VCaP (cell line): ENCODE measurements around the gene CCDC87.
A peak's percentile ranks its signal among the peaks of the same experiment; 100 is the strongest.

Experiments used
- H3K27ac ChIP-seq: fragments of 450-650 bp; 2 replicates; pipeline ENCODE4 v1.5.1; 2017
- CTCF ChIP-seq: fragments of 450-650 bp; conservative IDR thresholded peaks from 2 replicates; pipeline ENCODE4 v1.5.1; 2017; ENCODE audit warnings: mild to moderate bottlenecking, moderate library complexity

The CCDC87 gene

GRCh38 chr11:66632952-66633351 is 40.1 kb upstream of the CCDC87 start:
- TF ChIP-seq CTCF: no peak
- peak overlapping the region; percentile 51 for H3K27ac ChIP-seq

GRCh38 chr11:66631883-66632282 is 39.0 kb upstream of the CCDC87 start:
- no peak for TF ChIP-seq CTCF

GRCh38 chr11:66629356-66629755 is 36.5 kb upstream of the CCDC87 start:
- no peak overlapping the region for H3K27ac ChIP-seq
- no peak for TF ChIP-seq CTCF

More at GRCh38 chr11:66631883-66632282, 39.0 kb upstream of the CCDC87 start:
- peak overlapping the region; percentile 51 for H3K27ac ChIP-seq

GRCh38 chr11:66628061-66628603 is 35.3 kb upstream of the CCDC87 start:
- no peak overlapping the region for H3K27ac ChIP-seq
- no peak for TF ChIP-seq CTCF

GRCh38 chr11:66626926-66627325 is 34.1 kb upstream of the CCDC87 start:
- no peak overlapping the region for H3K27ac ChIP-seq
- no peak for TF ChIP-seq CTCF

GRCh38 chr11:66626382-66626781 is 33.5 kb upstream of the CCDC87 start:
- no peak overlapping the region for H3K27ac ChIP-seq
- TF ChIP-seq CTCF: no peak

- H3K27ac ChIP-seq: no peak overlapping the region
- no peak for TF ChIP-seq CTCF
These were observed 32.9 kb upstream of the CCDC87 start for GRCh38 chr11:66625752-66626149.
